NCI-H1092 treated with DMSO at 0.1 percent for 48 hours (cell line): ENCODE measurements around the gene ARPP19.
"Not testable (repeated sequence)": the region's sequence is repeated elsewhere in the genome, so short reads cannot be mapped to it uniquely, and the experiment has no call there.

ENCODE experiments used
- DNase-seq: peaks from one replicate; lab custom pipeline; 2025; lab: John Stamatoyannopoulos, UW

The ARPP19 gene

DNA sequence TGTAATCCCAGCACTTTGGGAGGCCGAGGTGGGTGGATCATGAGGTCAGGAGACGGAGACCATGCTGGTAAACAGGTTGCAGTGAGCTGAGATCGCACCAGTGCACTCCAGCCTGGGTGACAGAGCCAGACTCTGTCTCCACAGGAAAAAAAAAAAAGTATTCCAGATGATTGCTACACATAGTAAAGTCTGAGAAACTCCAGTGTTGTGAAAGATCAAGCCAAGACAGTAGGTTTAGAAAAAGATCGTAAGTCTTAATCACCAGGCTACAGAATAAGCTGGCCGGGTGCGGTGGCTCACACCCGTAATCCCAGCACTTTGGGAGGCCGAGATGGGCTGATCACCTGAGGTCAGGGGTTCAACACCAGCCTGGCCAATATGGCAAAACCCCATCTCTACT, 56.0 kb downstream of the ARPP19 start:
- not testable (repeated sequence) for DNase-seq

DNA sequence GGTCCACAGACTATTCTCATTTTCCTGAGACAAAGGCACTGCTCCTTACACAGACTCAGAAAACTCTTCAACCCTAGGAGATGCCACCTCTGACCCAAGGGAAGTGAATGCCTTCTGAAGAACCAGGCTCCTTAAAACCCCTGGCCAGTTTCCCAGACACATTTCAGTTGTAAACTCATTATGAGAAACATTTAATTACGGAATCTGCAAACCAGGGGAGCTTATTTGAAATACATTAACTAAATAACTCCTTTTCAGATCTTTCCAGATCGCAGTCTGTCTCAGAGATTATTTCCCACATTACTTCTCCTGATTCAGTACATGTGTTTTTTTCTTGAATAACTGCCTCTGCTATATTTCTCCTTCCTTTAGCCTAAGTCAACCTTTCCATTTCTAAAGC, 57.7 kb downstream of the ARPP19 start:
- DNase-seq, result no peak

DNA sequence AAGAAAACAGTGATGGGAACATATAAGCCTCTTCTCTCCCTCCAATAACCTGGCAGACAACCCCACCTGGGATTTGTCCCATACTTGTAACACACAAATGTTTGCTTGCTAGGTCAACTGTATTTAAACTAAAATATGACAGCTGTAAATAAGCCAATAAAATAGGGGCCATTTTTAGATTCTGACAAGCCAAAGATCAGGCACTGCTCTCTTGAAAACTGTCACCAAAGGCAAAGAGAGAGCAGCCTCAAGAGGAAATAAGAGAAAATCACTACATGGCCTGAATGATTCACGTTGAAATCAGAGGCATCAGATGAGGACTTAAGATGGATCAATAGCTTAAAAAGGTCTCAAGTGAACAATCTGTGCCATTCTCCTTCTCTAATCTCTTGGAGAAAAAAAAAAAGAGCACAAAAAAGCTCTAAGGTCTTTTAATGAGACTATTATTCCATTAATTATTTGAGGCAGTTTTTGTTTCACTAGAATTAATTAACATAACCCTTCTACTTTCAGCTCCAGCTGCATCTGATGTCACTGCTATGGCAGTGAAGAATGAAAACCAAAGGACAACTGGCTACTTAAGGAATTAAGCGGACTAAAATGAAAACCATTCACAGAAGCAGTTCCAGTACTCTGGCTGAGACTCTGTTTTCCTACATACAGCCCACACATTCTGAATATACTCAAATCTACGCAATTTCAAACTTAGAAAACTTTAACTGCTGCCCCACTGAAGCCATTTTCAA, 59.2 kb downstream of the ARPP19 start:
- DNase-seq, result no peak

- DNase-seq, result no peak
Observed at GRCh38 chr15:52506549-52506948, 62.3 kb downstream of the ARPP19 start.

- DNase-seq, result no peak
Observed at GRCh38 chr15:52505151-52505550, 63.7 kb downstream of the ARPP19 start.

GRCh38 chr15:52503788-52504496, 64.9 kb downstream of the ARPP19 start:
- no peak for DNase-seq

GRCh38 chr15:52502608-52503007, 66.2 kb downstream of the ARPP19 start:
- DNase-seq, result no peak

- no peak for DNase-seq
Observed at GRCh38 chr15:52499506-52499905, 69.3 kb downstream of the ARPP19 start.

- no peak for DNase-seq
Observed at GRCh38 chr15:52498706-52499105, 70.1 kb downstream of the ARPP19 start.
